GM12878 (cell line): ENCODE data around the gene UNC13D. TPM values are rescaled to one million over a fixed set of nuclear protein-coding genes. Genes with fewer than 3 reads are reported as not detected.

Experiments
- ATAC-seq: fragments of 200-7000 bp; cut with Tn5 transposase; 3 replicates; pipeline ENCODE4 v1.9.1; 2020; ENCODE audit warnings: mild to moderate bottlenecking, moderate library complexity
- BruUV-seq: library from RNA; stranded (reverse); fragments of 400-500 nt; replicated peaks from 2 replicates; lab custom pipeline; 2021; lab: Mats Ljungman, UMichigan
- CTCF ChIA-PET: fragments of 300-600 bp; sonication (Branson Sonifier 250); formaldehyde crosslinking; extraction: SDS; loops from one replicate; lab custom pipeline; 2021; ENCODE audit warnings: inconsistent platforms; lab: Yijun Ruan, JAX
- POLR2A ChIA-PET: fragments of 350-600 bp; formaldehyde crosslinking; extraction: SDS; loops from one replicate; lab custom pipeline; 2021; ENCODE audit warnings: inconsistent platforms; lab: Charles Lee
- RAD21 ChIA-PET: fragments of 300-600 bp; sonication (Branson Sonifier 250); formaldehyde crosslinking; loops from one replicate; lab custom pipeline; 2023; ENCODE audit warnings: antibody characterized with exemption; ENCODE audit not compliant: unreplicated experiment; lab: Charles Lee
- SMC1A ChIA-PET: fragments of 300-600 bp; sonication (Branson Sonifier 250); formaldehyde crosslinking; loops from one replicate; lab custom pipeline; 2023; ENCODE audit not compliant: unreplicated experiment, uncharacterized antibody; lab: Charles Lee
- DNase-seq: peaks from one replicate; pipeline ENCODE4 v3.0.0-alpha.2; 2011; ENCODE audit warnings: low read depth, low spot score
- FAIRE-seq: peaks from 3 replicates; lab custom pipeline; 2011; peaks lifted over from hg19 to GRCh38; lab: Jason Lieb, UNC
- H2AFZ ChIP-seq: 2 replicates; pipeline ENCODE4 v1.6.0; 2011; ENCODE audit warnings: low read depth, low read length, control low read depth; ENCODE audit not compliant: control insufficient read depth
- H3K27ac ChIP-seq: 2 replicates; pipeline ENCODE4 v1.5.1; 2011; ENCODE audit warnings: control low read depth; ENCODE audit not compliant: control insufficient read depth, insufficient read depth
- H3K27me3 ChIP-seq, 2 experiments: replicated peaks in 1 of 2; 2 replicates each; pipeline versions ENCODE4 v1.6.0 to v1.6.1; 2011; ENCODE audit warnings: low read length in 1 of 2; ENCODE audit not compliant: control insufficient read depth in 2 of 2, insufficient read depth in 2 of 2
- H3K36me3 ChIP-seq, 2 experiments: 2 replicates each; pipeline ENCODE4 v1.5.1; 2011; ENCODE audit warnings: low read length in 1 of 2; ENCODE audit not compliant: control insufficient read depth in 2 of 2, insufficient read depth in 2 of 2
- H3K4me1 ChIP-seq: 2 replicates; pipeline ENCODE4 v1.6.1; 2011; ENCODE audit warnings: mild to moderate bottlenecking, low read length, moderate library complexity, mixed read lengths; ENCODE audit not compliant: control insufficient read depth, insufficient read depth
- H3K4me2 ChIP-seq: 2 replicates; pipeline ENCODE4 v1.6.0; 2011; ENCODE audit warnings: control low read depth; ENCODE audit not compliant: control insufficient read depth, insufficient read depth
- H3K4me3 ChIP-seq: fragments of 200-600 bp; sonication (generic); 2 replicates; pipeline ENCODE4 v1.5.1; 2016
- H3K79me2 ChIP-seq: 2 replicates; pipeline ENCODE4 v1.6.0; 2011; ENCODE audit warnings: low read length; ENCODE audit not compliant: control insufficient read depth, insufficient read depth
- H3K9ac ChIP-seq: 2 replicates; pipeline ENCODE4 v1.8.0; 2011; ENCODE audit warnings: low read length, control low read depth, mixed read lengths; ENCODE audit not compliant: control insufficient read depth, insufficient read depth
- H3K9me3 ChIP-seq: replicated peaks from 3 replicates; pipeline ENCODE4 v1.5.1; 2011; ENCODE audit warnings: mild to moderate bottlenecking, low read length; ENCODE audit not compliant: control insufficient read depth, insufficient read depth
- H4K20me1 ChIP-seq: 2 replicates; pipeline ENCODE4 v1.6.0; 2011; ENCODE audit not compliant: control insufficient read depth, insufficient read depth
- IRF3 ChIP-seq: fragments of 450-650 bp; IDR thresholded peaks from 2 replicates; pipeline ENCODE4 v1.6.1; 2014; ENCODE audit warnings: mild to moderate bottlenecking
- MAX ChIP-seq: IDR thresholded peaks from 2 replicates; pipeline ENCODE4 v1.6.1; 2012; ENCODE audit warnings: low read depth, low read length, improper control_type of control experiment
- MEF2A ChIP-seq: IDR thresholded peaks from 2 replicates; pipeline ENCODE4 v1.6.1; 2011; ENCODE audit warnings: low read depth, mild to moderate bottlenecking, low read length, moderate library complexity; ENCODE audit not compliant: insufficient read depth
- MYB ChIP-seq: fragments of 150-350 bp; IDR thresholded peaks from 2 replicates; pipeline ENCODE4 v1.6.1; 2014; ENCODE audit warnings: mild to moderate bottlenecking, low read depth, low read length, borderline replicate concordance
- PAX8 ChIP-seq: fragments of 450-650 bp; IDR thresholded peaks from 2 replicates; pipeline ENCODE4 v1.6.1; 2017; ENCODE audit warnings: mild to moderate bottlenecking, moderate library complexity
- PBX3 ChIP-seq: IDR thresholded peaks from 2 replicates; pipeline ENCODE4 v1.6.1; 2011; ENCODE audit warnings: mild to moderate bottlenecking, low read depth, low read length, moderate library complexity; ENCODE audit not compliant: insufficient replicate concordance
- POLR2A ChIP-seq: IDR thresholded peaks from 2 replicates; pipeline ENCODE4 v1.6.1; 2011; ENCODE audit warnings: low read depth, mild to moderate bottlenecking, low read length
- RELA ChIP-seq: fragments of 450-650 bp; IDR thresholded peaks from 2 replicates; pipeline ENCODE4 v1.8.0; 2014; ENCODE audit warnings: borderline replicate concordance; ENCODE audit not compliant: partially characterized antibody
- SPI1 ChIP-seq: IDR thresholded peaks from 2 replicates; pipeline ENCODE4 v1.6.1; 2011; ENCODE audit warnings: low read depth, mild to moderate bottlenecking, low read length, moderate library complexity, borderline replicate concordance; ENCODE audit not compliant: insufficient read depth
- SREBF1 ChIP-seq: IDR thresholded peaks from 2 replicates; pipeline ENCODE4 v1.6.1; 2012; ENCODE audit warnings: mild to moderate bottlenecking, low read length
- SUPT20H ChIP-seq: IDR thresholded peaks from 2 replicates; pipeline ENCODE4 v1.6.1; 2011; ENCODE audit warnings: low read depth, mild to moderate bottlenecking, low read length, moderate library complexity, borderline replicate concordance; ENCODE audit not compliant: control insufficient read depth
- TCF7 ChIP-seq: IDR thresholded peaks from 2 replicates; pipeline ENCODE4 v1.6.1; 2014; ENCODE audit warnings: antibody characterized with exemption, borderline replicate concordance
- WGBS: methylation state at CpG from one replicate; pipeline ENCODE4 v1.1.6; 2016; ENCODE audit warnings: low lambda C conversion rate; ENCODE audit not compliant: insufficient replicate concordance, insufficient coverage; ENCODE audit errors: missing lambda C conversion rate; 5-methylcytosine and 5-hydroxymethylcytosine counted together
- in situ Hi-C: fragments of 300-500 bp; cut with MboI; formaldehyde crosslinking; loops from 9 replicates; pipeline ENCODE4 v1.14.3; 2018; ENCODE audit warnings: mixed read lengths
- intact Hi-C: fragments of 100-400 bp; cut with micrococcal nuclease; formaldehyde crosslinking; loops from one replicate; pipeline ENCODE4 v1.14.2; 2022; ENCODE audit not compliant: unreplicated experiment
- polyA plus RNA-seq, 11 experiments: library from polyadenylated mRNA; depleted of rRNA in 4 of 11; unstranded in 6 of 11; stranded (reverse) in 5 of 11; fragments of >200 nt; fragmentation: Nextera tagmentation in 4 of 11; fragmentation: Illumina TruSeq in 1 of 11; extraction: Ambion mirVana in 4 of 11; extraction: Trizol in 1 of 11; gene quantifications; 1 replicate in 1 of 11; 2 replicates in 10 of 11; pipeline versions ENCODE4 v1.2.1 to v1.2.3, GENCODE V29; 2011 to 2016; ENCODE audit warnings: inconsistent platforms in 2 of 11, missing spikeins in 2 of 11, low read depth in 1 of 11
- total RNA-seq, 4 experiments: library from RNA; depleted of rRNA in 3 of 4; stranded (reverse); fragments of >200 nt in 3 of 4; fragmentation: Illumina TruSeq in 1 of 4; extraction: Trizol in 1 of 4; gene quantifications; 2 replicates each; pipeline versions ENCODE4 v1.2.1 to v1.2.3, GENCODE V29; 2013 to 2021

UNC13D gene
- total and polyA plus RNA-seq, 10 of the 15 experiments (the other 5 are each of a cell fraction or from before 2014, with no cell fraction given): 0.32 to 63.9 (median 25.2) TPM

GRCh38 chr17:75880266-75880665 lies 36.1 kb upstream of the UNC13D start:
- H3K4me2 ChIP-seq: no peak overlapping the region
- 55% methylated on average over 7 of the region's 7 CpGs for WGBS
- DNase-seq: no peak
- H3K9ac ChIP-seq: no peak overlapping the region
- no peaks in the 10 kb centered on the region for H3K36me3 ChIP-seq
- ChIA-PET POLR2A (interaction anchor here (0.6 to 0.7 kb wide), 2 partner anchors 28 to 303 kb away, joined by 3 read pairs; no protein-coding TSS in a partner anchor), SMC1A (no interaction called here), RAD21 (no interaction called here), CTCF (interaction anchor here (0.6 to 7.9 kb wide), 6 partner anchors 10 to 136 kb away, joined by 3 to 81 read pairs (median 3); partner anchors contain the start of gene TRIM65)
- no peaks in the 10 kb centered on the region for H4K20me1 ChIP-seq
- peaks cover 2% of the 10 kb centered on the region in 2 experiments for H3K27me3 ChIP-seq
- no peaks in the 10 kb centered on the region for H3K79me2 ChIP-seq
- FAIRE-seq: no peak
- no peak overlapping the region for H3K27ac ChIP-seq
- no TSS peak for BruUV-seq
- H3K4me3 ChIP-seq: no peak overlapping the region
- H3K9me3 ChIP-seq: no peaks in the 10 kb centered on the region
- TF ChIP-seq SPI1: no peak
- no peak for TF ChIP-seq MYB
- TF ChIP-seq TCF7: no peak
- TF ChIP-seq MEF2A: no peak
- no peak for TF ChIP-seq MAX
- no peak for TF ChIP-seq PBX3
- no peak for TF ChIP-seq IRF3
- no peak for TF ChIP-seq POLR2A
- no peak for TF ChIP-seq RELA
- TF ChIP-seq PAX8: no peak
- TF ChIP-seq SREBF1: no peak
- TF ChIP-seq SUPT20H: no peak
- peaks cover 25% of the 10 kb centered on the region for H3K4me1 ChIP-seq
- in situ Hi-C loops: no loop called here
- no peak overlapping the region for H2AFZ ChIP-seq
- no peak for ATAC-seq
- intact Hi-C loops: no loop called here
